22Rv1 (cell line): ENCODE data around the gene RALGPS1.

Experiments used
- CTCF ChIP-seq: fragments of 450-650 bp; IDR thresholded peaks from 2 replicates; pipeline ENCODE4 v1.5.1; 2017; ENCODE audit warnings: mild to moderate bottlenecking
- ZFX ChIP-seq: fragments of 450-650 bp; IDR thresholded peaks from 2 replicates; pipeline ENCODE4 v1.6.1; 2017; ENCODE audit warnings: antibody characterized with exemption, borderline replicate concordance

GRCh38 chr9:127098916-127099553, 184.5 kb downstream of the RALGPS1 start:
- no peak for TF ChIP-seq CTCF
- no peak for TF ChIP-seq ZFX
